HG03139 (cell line): ENCODE measurements around the gene MAP1LC3B2.

ENCODE experiments used
- ATAC-seq: cut with Tn5 transposase; IDR thresholded peaks from one replicate; pipeline ENCODE4 v1.9.1; 2021; ENCODE audit not compliant: unreplicated experiment

The MAP1LC3B2 gene

DNA sequence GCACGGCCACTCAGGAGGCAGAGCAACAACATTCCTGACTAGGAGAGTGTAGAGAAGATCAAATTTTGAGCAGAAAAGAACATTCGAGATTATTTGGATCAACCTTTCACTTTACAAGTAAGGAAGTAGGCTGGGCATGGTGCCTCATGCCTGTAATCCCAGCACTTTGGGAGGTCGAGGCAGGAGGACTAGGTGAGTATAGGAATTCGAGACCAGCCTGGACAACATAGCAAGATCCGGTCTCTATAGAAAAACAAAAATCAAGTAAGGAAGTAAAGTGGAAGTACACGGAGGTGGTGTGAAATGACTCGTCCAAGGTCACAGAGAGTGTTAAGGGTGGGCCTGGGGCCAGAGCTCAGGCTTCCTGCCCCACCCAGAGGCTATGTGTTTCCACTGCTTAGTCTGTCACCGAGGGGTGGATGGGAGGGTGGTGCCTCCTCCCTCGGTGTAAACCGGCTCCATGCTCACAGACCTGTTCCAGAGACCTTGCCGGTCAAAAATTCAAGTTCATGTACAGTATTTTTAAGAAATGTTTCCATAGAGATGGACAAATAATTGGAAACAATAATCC lies 51.9 kb downstream of the MAP1LC3B2 start:
- no peak for ATAC-seq

DNA sequence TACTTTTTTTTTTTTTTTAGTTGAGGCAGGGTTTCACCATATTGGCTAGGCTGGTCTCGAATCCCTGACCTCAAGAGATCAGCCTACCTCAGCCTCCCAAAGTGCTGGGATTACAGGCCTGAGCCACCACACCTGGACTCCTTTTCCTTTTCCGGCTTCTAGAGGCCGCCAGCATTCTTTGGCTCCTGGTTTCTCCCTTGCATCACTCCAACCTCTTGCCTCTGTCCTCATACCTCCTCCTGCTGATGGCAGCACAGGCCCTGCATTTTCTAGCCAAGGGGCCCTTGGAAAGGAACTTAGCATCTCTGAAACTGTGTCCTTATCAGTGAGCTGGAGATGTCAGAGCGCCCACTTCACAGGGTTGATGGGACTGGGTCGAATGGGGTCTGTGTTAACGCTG lies 53.3 kb downstream of the MAP1LC3B2 start:
- ATAC-seq: no peak

DNA sequence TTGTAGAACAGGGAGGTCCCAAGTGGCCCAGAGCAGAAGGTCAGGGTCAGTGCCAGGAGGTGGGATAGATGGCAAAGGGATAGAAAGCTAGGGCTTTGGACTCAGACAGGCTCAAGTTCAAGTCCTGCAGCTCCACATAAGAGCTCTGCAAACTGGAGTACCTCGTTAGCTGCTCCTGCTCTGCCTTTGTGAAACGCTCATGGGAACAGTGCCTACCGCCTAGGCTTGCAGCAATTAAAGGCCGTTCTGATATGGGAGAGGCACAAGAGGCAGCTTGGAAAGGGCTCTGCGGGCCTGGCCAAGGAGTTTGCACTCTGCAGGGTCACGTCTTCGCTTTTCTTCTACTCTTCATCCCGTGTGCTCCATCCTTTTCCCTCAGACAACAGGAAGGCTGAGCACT lies 54.1 kb downstream of the MAP1LC3B2 start:
- no peak for ATAC-seq

DNA sequence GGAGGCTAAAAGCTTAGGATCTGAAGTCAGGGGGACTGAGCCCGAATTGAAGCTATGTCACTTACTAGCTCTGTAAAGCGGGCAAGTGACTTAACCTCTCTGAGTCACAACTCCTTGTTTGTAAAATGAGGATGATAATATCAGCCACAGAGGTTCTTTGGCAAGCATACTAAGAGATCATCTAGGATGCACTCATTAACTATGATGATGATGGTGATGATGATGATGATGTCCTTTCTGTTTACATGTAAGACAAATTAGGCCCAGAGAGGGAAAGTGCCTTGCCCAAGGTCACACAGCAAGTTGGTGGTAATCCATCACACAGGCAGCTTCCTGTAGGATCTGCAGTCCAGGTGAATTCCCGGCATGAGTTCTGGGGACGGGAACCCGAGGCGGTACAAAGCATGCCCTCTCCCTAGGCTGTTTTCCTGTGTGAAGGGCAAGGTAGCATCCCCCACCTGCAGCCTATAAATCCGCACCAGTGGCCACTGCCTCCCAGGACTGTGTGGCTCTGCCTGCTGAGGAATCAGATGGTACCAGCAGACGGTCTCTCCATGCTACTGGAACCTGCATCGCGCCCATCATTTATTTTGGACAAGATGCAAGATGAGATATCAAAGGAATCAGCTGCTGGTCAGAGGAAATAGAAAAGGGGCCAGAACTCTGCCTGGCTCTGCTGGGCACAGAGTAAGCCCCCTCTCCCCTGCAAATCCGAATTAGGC lies 55.2 kb downstream of the MAP1LC3B2 start:
- no peak for ATAC-seq

DNA sequence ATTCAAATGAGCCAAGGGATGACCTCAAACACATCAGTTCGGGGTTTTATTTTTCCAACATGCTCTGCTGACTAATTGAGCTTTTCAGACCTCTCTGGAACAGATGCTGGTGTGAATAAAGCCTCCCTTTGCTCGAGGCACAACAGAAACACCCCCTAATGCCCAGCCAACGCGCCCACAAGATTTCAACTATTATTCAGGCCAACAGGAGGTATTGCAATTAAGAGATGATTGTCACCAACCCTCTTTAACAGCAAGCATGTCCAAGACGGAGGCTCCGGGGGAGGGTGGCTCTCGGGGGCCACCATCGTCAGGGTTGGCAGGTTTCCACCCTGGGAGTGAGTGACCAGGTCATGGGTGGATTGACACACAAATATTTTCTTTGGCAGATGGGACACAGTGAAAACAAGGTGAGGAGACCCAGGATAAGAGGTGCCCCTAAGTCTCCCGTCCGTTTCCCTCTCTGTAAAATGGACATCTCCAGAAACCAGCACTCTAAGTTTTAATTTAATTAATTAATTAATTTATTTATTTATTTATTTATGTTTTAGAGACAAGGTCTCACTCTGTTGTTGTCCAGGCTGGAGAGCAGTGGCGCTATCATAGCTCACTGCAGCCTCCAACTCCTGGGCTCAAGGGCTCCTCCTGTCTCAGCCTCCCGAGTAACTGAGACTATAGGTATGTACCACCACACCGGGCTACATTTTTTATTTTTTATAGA lies 56.1 kb downstream of the MAP1LC3B2 start:
- ATAC-seq: no peak

DNA sequence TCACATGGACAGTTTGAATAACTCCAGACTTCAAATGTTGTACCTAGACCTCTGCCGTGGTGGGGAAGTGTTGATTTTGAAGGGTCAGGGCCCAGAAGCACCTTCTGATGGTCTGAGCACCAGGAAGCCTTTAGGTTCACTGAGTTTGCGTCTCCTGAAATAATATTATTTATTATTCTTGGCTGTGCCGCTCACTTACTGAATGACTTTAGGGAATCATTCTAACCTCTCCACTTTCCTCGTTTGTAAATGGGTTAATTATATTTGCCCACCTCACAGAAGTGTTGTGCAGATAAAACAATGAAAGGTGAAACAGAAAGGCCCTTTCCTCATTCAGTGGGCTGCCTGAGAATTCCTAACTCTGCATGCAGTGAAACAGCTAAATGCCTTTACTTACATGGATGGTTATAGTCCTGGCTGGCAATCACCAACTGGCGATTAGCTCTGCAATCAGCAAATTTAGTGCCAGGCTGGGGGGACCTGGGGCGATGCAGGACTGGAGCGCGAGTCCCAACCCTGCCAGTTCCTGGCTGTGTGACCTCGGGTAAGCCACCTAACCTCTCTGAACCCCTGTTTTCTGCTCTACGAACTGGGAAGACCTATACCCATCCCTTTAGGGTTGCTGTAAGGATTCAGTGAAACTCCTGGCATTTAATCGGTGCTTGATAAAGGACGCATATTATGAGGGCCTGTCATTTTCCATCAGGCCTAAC lies 57.5 kb downstream of the MAP1LC3B2 start:
- ATAC-seq: no peak

DNA sequence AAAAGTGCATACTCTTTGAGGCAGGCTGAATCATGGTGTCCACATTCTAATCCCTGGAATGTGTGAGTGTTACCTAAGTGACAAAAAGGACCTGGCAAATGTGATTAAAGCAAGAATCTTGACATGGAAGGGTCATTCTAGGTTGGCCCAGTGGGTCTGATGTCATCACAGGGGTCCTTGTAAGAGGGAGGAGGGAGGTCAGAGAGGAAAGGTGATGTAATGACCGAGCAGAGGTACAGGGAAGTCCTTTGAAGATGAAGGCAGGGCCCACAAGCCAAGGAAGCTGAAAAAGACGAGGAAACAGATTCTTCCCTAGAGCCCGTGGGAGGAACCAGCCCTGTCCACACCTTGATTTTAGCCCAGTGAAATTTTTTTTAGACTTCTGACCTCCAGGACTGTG lies 60.1 kb downstream of the MAP1LC3B2 start:
- ATAC-seq: no peak

DNA sequence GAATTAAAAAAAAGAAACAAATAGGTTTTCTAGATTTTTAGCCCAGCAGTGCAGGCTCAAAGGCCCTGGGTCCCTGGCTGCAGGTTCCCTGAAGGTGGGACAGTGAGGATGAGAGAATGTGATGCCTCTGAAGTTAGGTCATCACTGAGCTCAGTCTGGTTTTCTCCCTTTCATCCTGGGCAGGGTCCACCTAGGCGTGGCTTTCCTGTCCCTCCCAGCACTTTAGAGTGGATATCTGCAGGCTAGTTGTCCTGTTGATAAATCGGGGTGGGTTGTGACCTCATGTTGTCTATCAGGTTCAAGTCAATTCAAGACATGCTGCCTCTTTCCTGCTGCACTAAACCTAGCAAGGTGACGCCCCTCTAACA lies 60.9 kb downstream of the MAP1LC3B2 start:
- ATAC-seq: no peak

DNA sequence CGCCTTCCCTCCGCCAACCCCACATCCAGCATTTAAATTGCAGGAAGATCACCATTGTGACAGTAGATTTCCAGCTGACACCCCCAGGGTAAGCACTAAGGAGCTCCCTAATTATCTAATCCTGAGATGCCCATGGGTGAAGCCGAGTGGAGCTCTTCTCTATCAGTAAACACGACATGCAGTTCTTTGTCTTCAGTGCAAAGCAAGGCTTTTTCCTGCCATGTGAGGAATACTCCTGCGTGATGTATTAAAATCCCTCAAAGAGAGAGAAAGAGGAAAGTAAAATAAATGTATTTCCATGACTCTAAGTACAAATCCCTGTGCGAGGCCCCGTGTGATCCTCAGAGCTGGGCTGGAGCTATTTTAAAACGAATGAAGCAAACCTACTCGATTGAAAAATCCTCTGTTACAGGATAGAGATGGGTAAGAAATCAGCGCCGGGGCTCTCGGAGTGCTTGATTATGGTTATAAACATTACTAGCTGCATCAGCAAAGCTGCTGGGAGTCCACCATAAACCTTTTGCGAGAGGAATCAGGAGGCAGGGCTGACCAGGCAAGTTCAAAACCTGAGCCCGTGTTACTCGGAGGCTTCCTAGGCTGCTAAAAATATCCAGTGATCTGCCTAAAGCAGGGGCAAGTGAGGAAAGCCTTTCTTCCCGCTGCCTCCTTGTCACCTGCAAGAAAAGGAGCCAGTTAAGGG lies 61.5 kb downstream of the MAP1LC3B2 start:
- ATAC-seq: no peak

DNA sequence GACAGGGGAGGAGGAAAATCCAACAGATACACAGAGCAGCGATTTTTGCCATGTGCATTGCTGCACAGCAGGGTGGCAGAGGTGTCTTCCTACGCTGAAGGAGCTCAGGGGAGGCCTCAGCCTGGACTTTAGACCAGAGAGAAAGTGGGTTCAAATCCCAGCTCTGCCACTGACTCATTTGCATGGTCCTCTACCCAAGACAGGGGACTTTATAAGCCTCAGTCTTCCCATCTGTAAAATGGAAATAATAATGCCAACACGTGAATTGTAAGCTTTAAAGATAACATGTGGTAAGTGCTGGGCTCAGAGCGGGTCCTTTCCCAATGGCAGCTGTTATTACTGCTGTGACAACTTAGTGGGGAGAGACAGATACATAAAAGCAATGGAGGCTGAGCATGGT lies 62.0 kb downstream of the MAP1LC3B2 start:
- ATAC-seq: no peak

DNA sequence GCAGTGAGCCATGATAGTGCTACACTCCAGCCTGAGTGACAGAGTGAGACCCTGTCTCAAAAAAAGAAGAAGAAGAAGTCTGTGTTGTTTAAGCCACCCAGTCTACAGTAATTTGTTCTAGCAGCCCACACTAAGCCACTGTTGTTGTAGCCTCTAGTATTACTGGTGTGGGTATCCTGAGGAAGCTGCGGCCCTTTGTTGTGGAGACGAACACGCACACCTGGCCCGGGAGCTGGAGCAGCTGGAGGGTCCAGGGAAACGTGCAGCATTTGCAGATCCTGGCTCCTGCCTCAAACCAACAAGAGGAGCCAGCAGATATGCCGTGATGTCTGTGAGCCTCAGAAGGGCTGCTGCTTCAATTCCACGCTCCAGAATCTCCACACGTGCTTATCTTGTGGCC lies 65.3 kb downstream of the MAP1LC3B2 start:
- no peak for ATAC-seq

DNA sequence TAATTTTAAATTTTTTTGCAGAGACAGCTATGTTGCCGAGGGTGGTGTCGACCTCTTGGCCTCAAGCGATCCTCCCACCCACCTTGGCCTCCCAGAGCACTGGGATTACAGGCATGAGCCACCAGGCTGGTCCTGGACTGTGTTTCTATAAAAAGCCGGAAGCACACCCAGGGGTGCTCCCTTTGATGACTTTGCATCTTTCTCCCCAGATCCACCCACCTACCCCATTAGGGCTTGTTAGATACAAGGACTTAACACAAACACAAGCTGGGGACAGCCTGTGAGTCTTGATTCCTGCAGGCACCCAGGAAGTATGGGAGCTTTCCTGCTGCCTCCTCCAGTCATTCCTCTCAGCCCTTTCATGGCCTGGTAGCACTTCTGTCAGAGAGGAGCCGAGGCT lies 67.0 kb downstream of the MAP1LC3B2 start:
- ATAC-seq: no peak
